Caco-2 (cell line): ENCODE measurements around the gene PGGHG. TPM values are rescaled to one million over a fixed set of nuclear protein-coding genes. Genes with fewer than 3 reads are reported as not detected.

Source experiments
- BruUV-seq: library from RNA; stranded (reverse); fragments of 400-500 nt; replicated peaks from 2 replicates; lab custom pipeline; 2021; lab: Mats Ljungman, UMichigan
- CTCF ChIA-PET: fragments of 300-600 bp; sonication (Branson Sonifier 250); formaldehyde crosslinking; loops from one replicate; lab custom pipeline; 2022; ENCODE audit warnings: antibody characterized with exemption; lab: Charles Lee
- POLR2A ChIA-PET: fragments of 300-600 bp; sonication (Branson Sonifier 250); formaldehyde crosslinking; loops from one replicate; lab custom pipeline; 2022; ENCODE audit warnings: antibody characterized with exemption; lab: Charles Lee
- DNase-seq, 2 experiments: peaks; one replicate each; pipeline versions ENCODE4 v3.0.0 to v3.0.0-alpha.2; 2020 to 2022
- H3K27me3 ChIP-seq: replicated peaks from 2 replicates; pipeline ENCODE4 v1.6.0; 2011; ENCODE audit warnings: low read length; ENCODE audit not compliant: control insufficient read depth, insufficient read depth
- H3K36me3 ChIP-seq: 2 replicates; pipeline ENCODE4 v1.5.1; 2011; ENCODE audit warnings: low read length; ENCODE audit not compliant: control insufficient read depth, insufficient read depth
- H3K4me1 ChIP-seq: fragments of 250-450 bp; sonication (Bioruptor Pico); 2 replicates; pipeline ENCODE4 v1.5.1; 2020; ENCODE audit warnings: mild to moderate bottlenecking
- H3K4me3 ChIP-seq: 2 replicates; pipeline ENCODE4 v1.5.1; 2011; ENCODE audit warnings: low read depth, mild to moderate bottlenecking, control low read depth, low read length
- H3K9me3 ChIP-seq: fragments of 250-450 bp; sonication (Bioruptor Pico); 2 replicates; pipeline ENCODE4 v1.5.1; 2020; ENCODE audit warnings: mild to moderate bottlenecking, moderate library complexity
- H3K27ac Mint-ChIP-seq: one replicate; pipeline ENCODE4 v1.8.0; 2022; ENCODE audit warnings: mixed read lengths; ENCODE audit not compliant: unreplicated experiment
- H3K27me3 Mint-ChIP-seq: one replicate; pipeline ENCODE4 v1.8.0; 2022; ENCODE audit warnings: mixed read lengths; ENCODE audit not compliant: insufficient read depth, unreplicated experiment
- H3K36me3 Mint-ChIP-seq: one replicate; pipeline ENCODE4 v1.8.0; 2022; ENCODE audit warnings: mild to moderate bottlenecking, mixed read lengths; ENCODE audit not compliant: insufficient read depth, unreplicated experiment
- H3K4me1 Mint-ChIP-seq: one replicate; pipeline ENCODE4 v1.8.0; 2022; ENCODE audit warnings: low read depth, mixed read lengths; ENCODE audit not compliant: unreplicated experiment
- H3K4me3 Mint-ChIP-seq: one replicate; pipeline ENCODE4 v1.8.0; 2022; ENCODE audit warnings: mild to moderate bottlenecking, moderate library complexity, mixed read lengths; ENCODE audit not compliant: unreplicated experiment
- H3K9me3 Mint-ChIP-seq: one replicate; pipeline ENCODE4 v1.8.0; 2022; ENCODE audit warnings: mixed read lengths; ENCODE audit not compliant: unreplicated experiment
- intact Hi-C: fragments of 100-400 bp; cut with micrococcal nuclease; formaldehyde crosslinking; loops from one replicate; pipeline ENCODE4 v1.10.0; 2022; ENCODE audit not compliant: unreplicated experiment
- total RNA-seq: library from RNA; stranded (reverse); gene quantifications from 2 replicates; pipeline ENCODE4 v1.2.3, GENCODE V29; 2022
- TF ChIP-seq, protein P1 (sequence below), 2 experiments: fragments of 200-600 bp in 1 of 2; IDR thresholded peaks; 1 replicate in 1 of 2; 2 replicates in 1 of 2; pipeline versions ENCODE4 v1.5.1 to v1.8.0; 2011 to 2022; ENCODE audit warnings: antibody characterized with exemption in 1 of 2, control low read depth in 1 of 2, inconsistent platforms in 1 of 2, low read depth in 1 of 2, low read length in 1 of 2, mild to moderate bottlenecking in 1 of 2, moderate library complexity in 1 of 2; ENCODE audit not compliant: insufficient read depth in 1 of 2, severe bottlenecking in 1 of 2, unreplicated experiment in 1 of 2

PGGHG gene
- total RNA-seq, 1 experiment from 2014 or later: 59.6 TPM

DNA sequence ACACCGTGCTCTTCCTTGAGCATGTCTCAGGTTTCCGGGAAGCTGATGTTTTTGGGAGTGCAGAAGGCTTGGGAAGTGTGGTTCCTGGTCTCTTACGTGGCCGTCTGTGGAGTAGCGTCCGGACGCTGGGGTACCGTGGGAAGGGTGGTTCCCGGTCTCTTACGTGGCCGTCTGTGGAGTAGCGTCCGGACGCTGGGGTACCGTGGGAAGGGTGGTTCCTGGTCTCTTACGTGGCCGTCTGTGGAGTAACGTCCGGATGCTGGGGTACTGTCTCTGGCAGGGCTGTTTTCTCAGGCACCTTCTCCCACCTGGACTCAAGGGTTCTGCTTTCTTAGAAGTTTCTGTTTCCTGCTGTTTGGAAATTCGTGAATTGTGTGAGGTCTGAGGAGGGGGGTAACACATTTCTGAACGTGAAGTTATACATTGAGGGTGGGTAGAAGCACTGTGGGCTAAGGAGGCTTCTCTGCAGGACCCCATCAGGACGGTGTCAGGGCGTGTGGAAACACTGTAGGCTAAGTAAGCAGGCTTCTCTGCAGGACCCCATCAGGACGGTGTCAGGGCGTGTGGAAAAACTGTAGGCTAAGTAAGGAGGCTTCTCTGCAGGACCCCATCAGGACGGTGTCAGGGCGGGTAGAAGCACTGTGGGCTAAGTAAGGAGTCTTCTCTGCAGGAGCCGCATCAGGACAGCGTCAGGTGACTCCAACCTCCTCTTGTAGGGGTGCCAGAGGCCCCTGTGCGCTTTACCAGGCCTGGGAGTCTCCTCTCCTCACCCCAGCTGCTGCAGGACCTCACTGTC is 37.1 kb downstream of the PGGHG start:
- DNase-seq: no peak
- Mint-ChIP-seq H3K36me3 (peaks cover 14% of the 10 kb centered on the region), H3K27ac (no peak overlapping the region), H3K4me1 (peaks cover 10% of the 10 kb centered on the region), H3K9me3 (no peaks in the 10 kb centered on the region), H3K27me3 (no peaks in the 10 kb centered on the region), H3K4me3 (no peak overlapping the region)
- TF ChIP-seq, protein P1, sequence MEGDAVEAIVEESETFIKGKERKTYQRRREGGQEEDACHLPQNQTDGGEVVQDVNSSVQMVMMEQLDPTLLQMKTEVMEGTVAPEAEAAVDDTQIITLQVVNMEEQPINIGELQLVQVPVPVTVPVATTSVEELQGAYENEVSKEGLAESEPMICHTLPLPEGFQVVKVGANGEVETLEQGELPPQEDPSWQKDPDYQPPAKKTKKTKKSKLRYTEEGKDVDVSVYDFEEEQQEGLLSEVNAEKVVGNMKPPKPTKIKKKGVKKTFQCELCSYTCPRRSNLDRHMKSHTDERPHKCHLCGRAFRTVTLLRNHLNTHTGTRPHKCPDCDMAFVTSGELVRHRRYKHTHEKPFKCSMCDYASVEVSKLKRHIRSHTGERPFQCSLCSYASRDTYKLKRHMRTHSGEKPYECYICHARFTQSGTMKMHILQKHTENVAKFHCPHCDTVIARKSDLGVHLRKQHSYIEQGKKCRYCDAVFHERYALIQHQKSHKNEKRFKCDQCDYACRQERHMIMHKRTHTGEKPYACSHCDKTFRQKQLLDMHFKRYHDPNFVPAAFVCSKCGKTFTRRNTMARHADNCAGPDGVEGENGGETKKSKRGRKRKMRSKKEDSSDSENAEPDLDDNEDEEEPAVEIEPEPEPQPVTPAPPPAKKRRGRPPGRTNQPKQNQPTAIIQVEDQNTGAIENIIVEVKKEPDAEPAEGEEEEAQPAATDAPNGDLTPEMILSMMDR (IDR thresholded peaks at IDR 0.05; ENCODE audit: insufficient read depth in 1 of 2, low read depth in 1 of 2, low read length in 1 of 2, severe bottlenecking in 1 of 2, unreplicated experiment in 1 of 2): no peak
- H3K4me1 ChIP-seq: peaks cover 15% of the 10 kb centered on the region; the same call in 1 of the 2 replicates
- H3K36me3 ChIP-seq: no peaks in the 10 kb centered on the region
- intact Hi-C loops: no loop called here
- no peaks in the 10 kb centered on the region for H3K9me3 ChIP-seq
- H3K27me3 ChIP-seq: no peaks in the 10 kb centered on the region
- ChIA-PET CTCF (no interaction called here), POLR2A (no interaction called here)
- no TSS peak for BruUV-seq
- H3K4me3 ChIP-seq: no peak overlapping the region

DNA sequence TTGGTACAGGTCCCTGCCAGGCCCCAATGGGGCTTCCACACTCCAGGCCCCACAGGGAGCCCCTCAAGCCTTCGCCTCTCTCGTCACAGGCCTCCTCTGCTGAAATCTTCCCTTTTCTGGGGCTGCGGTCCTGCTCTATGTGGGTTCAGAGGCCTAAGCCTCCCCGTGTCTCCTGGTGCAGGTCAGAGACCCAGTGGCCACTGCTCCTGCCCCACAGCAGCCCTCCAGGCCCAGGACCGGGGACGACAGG is 37.6 kb downstream of the PGGHG start:
- H3K9me3 ChIP-seq: peaks cover 2% of the 10 kb centered on the region; the same call in 1 of the 2 replicates
- H3K27me3 ChIP-seq: no peaks in the 10 kb centered on the region
- CTCF ChIA-PET: no interaction called here
- Mint-ChIP-seq H3K9me3 (no peaks in the 10 kb centered on the region), H3K36me3 (peaks cover 14% of the 10 kb centered on the region), H3K27ac (no peak overlapping the region), H3K4me3 (no peak overlapping the region), H3K27me3 (no peaks in the 10 kb centered on the region), H3K4me1 (peaks cover 10% of the 10 kb centered on the region)
- H3K36me3 ChIP-seq: no peaks in the 10 kb centered on the region
- TF ChIP-seq, protein P1 (IDR thresholded peaks at IDR 0.05; ENCODE audit: insufficient read depth in 1 of 2, low read depth in 1 of 2, low read length in 1 of 2, severe bottlenecking in 1 of 2, unreplicated experiment in 1 of 2): no peak
- peaks cover 15% of the 10 kb centered on the region; the same call in 1 of the 2 replicates for H3K4me1 ChIP-seq
- POLR2A ChIA-PET: no interaction called here
- intact Hi-C loops: no loop called here
- no peak overlapping the region for H3K4me3 ChIP-seq
- DNase-seq: no peak
- no TSS peak for BruUV-seq

DNA sequence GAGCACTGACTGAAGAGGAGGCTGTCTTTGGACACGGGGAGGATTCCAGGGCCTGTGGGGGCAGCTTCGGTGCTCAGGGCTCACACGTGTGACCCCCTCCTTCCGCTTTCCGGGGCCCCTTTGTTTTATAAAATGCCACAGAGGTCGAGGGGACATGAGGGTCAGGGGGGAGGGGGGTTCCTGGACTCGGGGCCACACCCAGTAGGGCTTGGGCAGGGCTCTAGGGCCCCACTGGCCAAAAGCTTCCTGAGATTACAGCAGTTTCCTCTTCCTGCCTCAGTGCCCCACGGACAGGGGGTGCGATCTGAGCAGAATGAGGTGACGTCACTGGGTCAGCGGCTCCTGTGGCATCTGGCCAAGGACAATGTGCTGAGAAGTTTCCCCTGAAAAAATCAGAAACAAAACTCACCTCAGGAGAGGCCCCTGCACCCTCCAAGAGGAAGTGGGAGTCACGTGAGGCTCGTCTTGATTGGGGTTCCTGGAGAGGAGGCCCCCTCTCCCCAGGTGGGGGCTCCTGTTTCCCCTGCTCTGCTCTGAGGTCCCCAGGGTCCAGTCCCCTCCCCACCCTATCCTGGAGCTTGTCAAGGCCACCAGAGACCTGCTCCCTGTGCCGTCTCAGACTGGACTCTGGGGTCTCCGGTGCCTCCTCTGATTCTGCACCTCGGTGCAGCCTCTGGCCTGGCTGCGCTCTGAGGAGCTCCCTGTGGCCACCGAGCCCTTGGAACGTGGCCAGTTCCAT is 38.1 kb downstream of the PGGHG start:
- Histone ChIP-seq H3K4me3 (no peak overlapping the region), H3K4me1 (peaks cover 15% of the 10 kb centered on the region; the same call in 1 of the 2 replicates), H3K27me3 (no peaks in the 10 kb centered on the region), H3K36me3 (no peaks in the 10 kb centered on the region), H3K9me3 (peaks cover 5% of the 10 kb centered on the region; the same call in 1 of the 2 replicates)
- H3K36me3 Mint-ChIP-seq: peaks cover 14% of the 10 kb centered on the region
- H3K4me1 Mint-ChIP-seq: peaks cover 10% of the 10 kb centered on the region
- BruUV-seq: no TSS peak
- TF ChIP-seq, protein P1 (IDR thresholded peaks at IDR 0.05; ENCODE audit: insufficient read depth in 1 of 2, low read depth in 1 of 2, low read length in 1 of 2, severe bottlenecking in 1 of 2, unreplicated experiment in 1 of 2): no peak
- H3K27me3 Mint-ChIP-seq: no peaks in the 10 kb centered on the region
- ChIA-PET POLR2A (no interaction called here), CTCF (no interaction called here)
- no peak overlapping the region for H3K4me3 Mint-ChIP-seq
- H3K27ac Mint-ChIP-seq: no peak overlapping the region
- intact Hi-C loops: no loop called here
- H3K9me3 Mint-ChIP-seq: no peaks in the 10 kb centered on the region
- DNase-seq: no peak
